Measurements from ENCODE around the gene SDCCAG8. TPM values are rescaled to one million over a fixed set of nuclear protein-coding genes. Genes with fewer than 3 reads are reported as not detected.

The SDCCAG8 gene
- total RNA-seq, 1 experiment from 2014 or later, result 14.0 TPM

GRCh38 chr1:243275316-243275715, 19.5 kb downstream of the SDCCAG8 start:
- H3K9me3 ChIP-seq (ENCODE audit: control insufficient read depth, insufficient read depth, low read depth, low read length), result no peaks in the 10 kb centered on the region
- H3K27ac ChIP-seq (ENCODE audit: low read length), result no peak overlapping the region
- no peaks in the 10 kb centered on the region for H3K36me3 ChIP-seq (ENCODE audit: control insufficient read depth, insufficient read depth, low read length)
- no TSS peak for BruUV-seq (replicated peaks)
- no peak for ATAC-seq
- no peaks in the 10 kb centered on the region for H3K4me1 ChIP-seq (ENCODE audit: control insufficient read depth, insufficient read depth, low read length)
- CTCF ChIA-PET, result no interaction called here
- H3K4me3 ChIP-seq (ENCODE audit: low read depth in 2 of 2, low read length in 2 of 2), result no peak overlapping the region
- no peak for TF ChIP-seq POLR2AphosphoS5 (IDR thresholded peaks at IDR 0.05; ENCODE audit: low read depth, low read length)
- TF ChIP-seq REST (IDR thresholded peaks at IDR 0.05; ENCODE audit: insufficient read depth in 1 of 2, low read depth in 2 of 2, low read length in 1 of 2), result no peak
- no peak for TF ChIP-seq TCF7L2 (IDR thresholded peaks at IDR 0.05; ENCODE audit: low read depth, low read length)
- TF ChIP-seq CTCF (IDR thresholded peaks at IDR 0.05), result no peak
- TF ChIP-seq SIN3A (IDR thresholded peaks at IDR 0.05; ENCODE audit: borderline replicate concordance, insufficient read depth, low read depth, low read length), result no peak
- H3K27me3 ChIP-seq (ENCODE audit: control insufficient read depth, insufficient read depth, low read length), result no peaks in the 10 kb centered on the region
- DNase-seq (ENCODE audit: low read depth, low spot score), result no peak
- intact Hi-C loops (cut with micrococcal nuclease; ENCODE audit: unreplicated experiment) (no loop called here), in situ Hi-C loops (cut with HindIII; ENCODE audit: low pct_unique_long_range_greater_than_20kb, low sequenced_read_pairs) (no loop called here)
- POLR2A ChIA-PET, result no interaction called here

GRCh38 chr1:243280571-243281129, 24.8 kb downstream of the SDCCAG8 start:
- H3K4me1 ChIP-seq (ENCODE audit: control insufficient read depth, insufficient read depth, low read length), result no peaks in the 10 kb centered on the region
- ChIA-PET POLR2A (no interaction called here), CTCF (no interaction called here)
- intact Hi-C loops (cut with micrococcal nuclease; ENCODE audit: unreplicated experiment) (no loop called here), in situ Hi-C loops (cut with HindIII; ENCODE audit: low pct_unique_long_range_greater_than_20kb, low sequenced_read_pairs) (no loop called here)
- no peak overlapping the region for H3K4me3 ChIP-seq (ENCODE audit: low read depth in 2 of 2, low read length in 2 of 2)
- H3K27me3 ChIP-seq (ENCODE audit: control insufficient read depth, insufficient read depth, low read length), result no peaks in the 10 kb centered on the region
- no peak overlapping the region for H3K27ac ChIP-seq (ENCODE audit: low read length)
- ATAC-seq, result no peak
- no TSS peak for BruUV-seq (replicated peaks)
- H3K36me3 ChIP-seq (ENCODE audit: control insufficient read depth, insufficient read depth, low read length), result no peaks in the 10 kb centered on the region
- DNase-seq (ENCODE audit: low read depth, low spot score), result no peak
- no peak for TF ChIP-seq POLR2AphosphoS5 (IDR thresholded peaks at IDR 0.05; ENCODE audit: low read depth, low read length)
- no peak for TF ChIP-seq CTCF (IDR thresholded peaks at IDR 0.05)
- no peak for TF ChIP-seq SIN3A (IDR thresholded peaks at IDR 0.05; ENCODE audit: borderline replicate concordance, insufficient read depth, low read depth, low read length)
- no peak for TF ChIP-seq REST (IDR thresholded peaks at IDR 0.05; ENCODE audit: insufficient read depth in 1 of 2, low read depth in 2 of 2, low read length in 1 of 2)
- no peak for TF ChIP-seq TCF7L2 (IDR thresholded peaks at IDR 0.05; ENCODE audit: low read depth, low read length)
- no peaks in the 10 kb centered on the region for H3K9me3 ChIP-seq (ENCODE audit: control insufficient read depth, insufficient read depth, low read depth, low read length)
